HL-60 (cell line): ENCODE data around the gene NAIF1.

ENCODE experiments used
- POLR2AphosphoS5 ChIP-seq: IDR thresholded peaks from 2 replicates; pipeline ENCODE4 v1.6.1; 2012; ENCODE audit warnings: low read depth
- REST ChIP-seq: IDR thresholded peaks from 2 replicates; pipeline ENCODE4 v1.6.1; 2012; ENCODE audit warnings: low read depth; ENCODE audit not compliant: insufficient replicate concordance

GRCh38 chr9:128094950-128095544, 27.9 kb upstream of the NAIF1 start:
- TF ChIP-seq POLR2AphosphoS5 (no peak), REST (no peak)
